Amniotic stem cell (primary cell): ENCODE data around the gene XIAP.
A peak's percentile ranks its signal among the peaks of the same experiment; 100 is the strongest.

Source experiments
- DNase-seq: peaks from one replicate; lab custom pipeline; 2025; lab: John Stamatoyannopoulos, UW

The XIAP gene

DNA sequence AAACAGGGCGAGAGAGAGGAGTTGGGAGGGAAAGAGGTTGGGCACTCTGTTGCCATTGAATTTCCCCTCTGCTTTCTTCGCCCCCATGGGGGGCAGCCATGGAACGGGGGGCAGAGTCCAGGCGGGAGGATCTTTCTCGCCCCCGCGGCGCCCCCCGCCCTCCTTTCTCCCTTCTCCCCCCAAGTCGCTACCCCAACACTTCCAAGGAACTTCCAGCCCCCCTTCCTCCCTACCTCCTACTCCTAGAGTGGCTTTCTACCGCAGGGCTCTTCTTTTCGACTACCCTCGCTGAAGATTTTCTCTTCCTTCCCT lies 101.1 kb downstream of the XIAP start:
- no peak for DNase-seq

DNA sequence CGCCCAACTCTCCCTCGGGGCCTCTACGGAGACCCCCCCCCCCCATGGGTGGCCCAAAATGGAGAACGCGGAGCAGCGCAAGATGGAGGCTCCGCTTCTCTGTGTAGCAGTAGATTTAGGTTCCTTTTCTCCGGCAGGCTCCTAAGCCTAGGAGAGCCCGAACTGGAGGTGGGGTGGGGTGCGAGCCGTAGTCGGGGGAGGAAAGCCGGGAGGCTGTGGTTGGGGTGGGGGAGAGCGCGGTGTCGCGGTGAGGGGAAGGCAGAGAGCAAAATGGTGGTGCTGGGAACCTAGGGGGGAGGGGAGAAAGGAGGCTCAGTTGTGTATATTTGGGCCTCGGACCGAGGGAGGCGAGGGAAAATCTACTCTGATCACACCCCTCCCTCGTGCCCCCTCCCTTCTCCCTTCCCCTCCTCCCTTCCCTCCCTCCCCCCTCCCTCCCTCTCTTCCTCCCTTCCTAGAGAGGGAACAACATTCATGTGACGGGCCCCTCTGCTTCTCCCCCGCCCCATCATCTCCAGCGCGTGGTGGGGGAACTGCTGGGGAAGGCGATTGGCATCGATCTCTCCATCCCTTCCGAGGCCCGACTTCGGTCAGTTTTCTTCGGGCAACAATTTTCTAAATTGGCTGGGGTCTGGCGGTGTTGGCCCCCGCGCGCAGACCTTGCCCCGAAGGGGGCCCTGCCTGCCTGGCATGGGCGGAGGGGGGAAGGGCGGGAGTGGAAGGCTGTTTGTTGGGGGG lies 101.6 kb downstream of the XIAP start, which contains the start of gene STAG2:
STAG2 (plus strand) TSS at position 439 of the 738 bp plus-strand sequence. CDS start 60,922 bp downstream, outside the sequence.
- DNase-seq, result peak; percentile 8

DNA sequence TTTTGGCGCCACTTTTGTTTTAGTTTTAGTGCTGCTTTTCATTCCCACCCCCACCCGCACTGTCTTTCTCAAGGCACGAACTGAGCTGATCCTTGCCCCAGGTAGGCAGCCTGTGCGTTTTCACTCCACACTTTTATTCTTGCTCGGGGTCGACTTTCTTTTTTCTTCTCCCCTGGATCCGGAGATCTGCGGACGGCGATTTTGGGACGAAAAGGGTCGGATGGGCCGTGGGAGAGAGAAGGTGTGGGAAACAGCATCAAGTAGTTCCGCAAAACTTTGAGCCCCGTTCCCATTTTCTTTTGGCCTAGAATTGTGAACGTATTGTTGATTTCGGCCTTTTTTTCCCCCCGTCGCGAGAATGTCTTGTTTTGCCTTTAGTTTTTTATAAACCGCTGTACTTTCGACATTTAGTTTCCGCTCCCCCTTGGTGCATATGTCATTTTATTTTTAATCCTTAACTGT lies 102.2 kb downstream of the XIAP start:
- no peak for DNase-seq

DNA sequence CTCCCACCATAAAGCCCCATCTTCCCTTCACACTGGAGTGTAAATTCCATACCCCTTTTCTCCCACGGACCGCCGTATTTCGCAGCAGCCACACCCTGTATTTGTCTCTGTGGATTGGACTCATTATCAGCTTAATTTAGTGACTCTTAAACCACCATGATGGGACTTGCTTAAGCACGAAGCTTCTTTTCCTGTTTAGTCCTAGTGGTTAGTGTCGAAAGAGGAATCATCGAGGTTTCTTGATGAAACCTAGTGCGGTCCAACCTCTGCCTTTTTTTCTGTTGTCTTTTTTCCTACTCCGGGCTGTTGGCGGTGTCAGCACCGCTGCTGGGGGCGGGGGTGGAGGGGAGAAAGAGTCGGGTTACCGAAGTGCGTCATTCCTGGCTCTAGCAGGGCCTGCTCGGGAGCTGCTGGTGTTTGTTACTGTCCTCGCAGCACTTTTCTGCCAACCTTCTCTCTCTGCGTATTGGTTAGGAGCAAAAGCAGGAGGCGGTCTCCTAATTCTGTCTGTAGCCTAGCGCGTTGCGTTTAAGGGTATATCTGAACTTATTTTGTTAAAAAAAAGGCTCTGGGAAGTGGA lies 103.0 kb downstream of the XIAP start:
- peak; percentile 75 for DNase-seq
